HFFc6 (cell line): Measurements from ENCODE around the gene DUSP23. TPM values are rescaled to one million over a fixed set of nuclear protein-coding genes. Genes with fewer than 3 reads are reported as not detected.
A peak's percentile ranks its signal among the peaks of the same experiment; 100 is the strongest.

Experiments
- DNase-seq: peaks from one replicate; pipeline ENCODE4 v3.0.0-alpha.2; 2018
- H3K27ac Mint-ChIP-seq: 2 replicates; pipeline ENCODE4 v1.8.0; 2020; ENCODE audit warnings: mild to moderate bottlenecking, mixed read lengths
- H3K27me3 Mint-ChIP-seq: 2 replicates; pipeline ENCODE4 v1.8.0; 2021; ENCODE audit warnings: mild to moderate bottlenecking, moderate library complexity, mixed read lengths; ENCODE audit not compliant: insufficient read depth
- H3K36me3 Mint-ChIP-seq: 2 replicates; pipeline ENCODE4 v1.8.0; 2021; ENCODE audit warnings: low read depth, mixed read lengths
- H3K4me1 Mint-ChIP-seq: 2 replicates; pipeline ENCODE4 v1.8.0; 2020; ENCODE audit warnings: low read depth, mixed read lengths
- H3K4me3 Mint-ChIP-seq: 2 replicates; pipeline ENCODE4 v1.8.0; 2020; ENCODE audit warnings: mild to moderate bottlenecking, moderate library complexity, mixed read lengths
- H3K9me3 Mint-ChIP-seq: 2 replicates; pipeline ENCODE4 v1.8.0; 2020; ENCODE audit warnings: mild to moderate bottlenecking, mixed read lengths
- CTCF ChIP-seq: fragments of 200-600 bp; sonication (generic); IDR thresholded peaks from 2 replicates; pipeline ENCODE4 v1.5.0; 2021; ENCODE audit warnings: antibody characterized with exemption, mild to moderate bottlenecking
- long read RNA-seq: library from polyadenylated mRNA; unstranded; transcript quantifications from one replicate; pipeline ENCODE4 v2.0.0, GENCODE V29; 2019
- total RNA-seq, 6 experiments: library from RNA; stranded (reverse); fragmentation: NEBNext Ultra II Directional; extraction: Animal tissue kit (Norgen Biotek cat#: 25700); gene quantifications; 2 replicates in 1 of 6; 3 replicates in 5 of 6; pipeline ENCODE4 v1.2.3, GENCODE V29; 2021

The DUSP23 gene
- total RNA-seq = 10 to 100 TPM; 23.3 to 26.3 (median 23.5) TPM
- long read RNA-seq, transcript DUSP23-201 (2 exons, 756 nt) = major isoform, 11 of 19 reads
- long read RNA-seq, transcript DUSP23-202 (3 exons, 694 nt) = minor isoform, 7 of 19 reads
- long read RNA-seq, partial matches to known transcripts = 0 of 19 reads
- long read RNA-seq, other reads (novel, unspliced or antisense) = 0 of 19 reads

- Mint-ChIP-seq H3K4me1 (peaks cover 55% of the 10 kb centered on the region), H3K36me3 (no peaks in the 10 kb centered on the region; the same call in 1 of the 2 replicates), H3K27ac (peak within 1 kb of the TSS; percentile 65), H3K27me3 (no peaks in the 10 kb centered on the region; the same call in 1 of the 2 replicates), H3K9me3 (no peaks in the 10 kb centered on the region), H3K4me3 (peak within 1 kb of the TSS; percentile 87)
- TF ChIP-seq CTCF = peak; percentile 93
- DNase-seq = peak; percentile 96
Measured at GRCh38 chr1:159780583-159781582, at the start of gene DUSP23. Gene DUSP23 (plus strand): TSS chr1:159780962. CDS start chr1:159781101, 139 bp downstream.

- no peak for TF ChIP-seq CTCF
- H3K36me3 Mint-ChIP-seq = no peaks in the 10 kb centered on the region
- peaks cover 13% of the 10 kb centered on the region for H3K4me1 Mint-ChIP-seq
- no peak for DNase-seq
- no peak overlapping the region for H3K4me3 Mint-ChIP-seq
- no peak overlapping the region for H3K27ac Mint-ChIP-seq
- H3K27me3 Mint-ChIP-seq = peaks cover 2% of the 10 kb centered on the region
- no peaks in the 10 kb centered on the region; the same call in 1 of the 2 replicates for H3K9me3 Mint-ChIP-seq
Measured at GRCh38 chr1:159737238-159737916, 43.4 kb upstream of the DUSP23 start.

GRCh38 chr1:159743651-159744410, 36.9 kb upstream of the DUSP23 start:
- Mint-ChIP-seq H3K36me3 (no peaks in the 10 kb centered on the region), H3K27ac (no peak overlapping the region), H3K4me1 (peaks cover 25% of the 10 kb centered on the region), H3K4me3 (no peak overlapping the region), H3K9me3 (peaks cover 5% of the 10 kb centered on the region; the same call in 1 of the 2 replicates), H3K27me3 (no peaks in the 10 kb centered on the region; the same call in 1 of the 2 replicates)
- no peak for DNase-seq
- no peak for TF ChIP-seq CTCF

GRCh38 chr1:159746666-159747065, 34.1 kb upstream of the DUSP23 start:
- Mint-ChIP-seq H3K27me3 (no peaks in the 10 kb centered on the region; the same call in 1 of the 2 replicates), H3K36me3 (no peaks in the 10 kb centered on the region), H3K9me3 (peaks cover 5% of the 10 kb centered on the region; the same call in 1 of the 2 replicates), H3K4me3 (no peak overlapping the region), H3K4me1 (peaks cover 12% of the 10 kb centered on the region), H3K27ac (no peak overlapping the region)
- no peak for DNase-seq
- no peak for TF ChIP-seq CTCF

- no peaks in the 10 kb centered on the region for H3K9me3 Mint-ChIP-seq
- H3K27me3 Mint-ChIP-seq = no peaks in the 10 kb centered on the region; the same call in 1 of the 2 replicates
- peaks cover 12% of the 10 kb centered on the region for H3K4me1 Mint-ChIP-seq
- no peaks in the 10 kb centered on the region for H3K36me3 Mint-ChIP-seq
- no peak for DNase-seq
- H3K27ac Mint-ChIP-seq = no peak overlapping the region
- TF ChIP-seq CTCF = no peak
- no peak overlapping the region for H3K4me3 Mint-ChIP-seq
Measured at GRCh38 chr1:159748370-159748769, 32.4 kb upstream of the DUSP23 start.
